Measurements from ENCODE around the gene LAMP1. TPM values are rescaled to one million over a fixed set of nuclear protein-coding genes. Genes with fewer than 3 reads are reported as not detected.

The LAMP1 gene
- total RNA-seq, 4 donors from 2014 or later: 85.6 to 144 (median 93.4) TPM

GRCh38 chr13:113274721-113275120, 22.3 kb upstream of the LAMP1 start:
- H3K4me3 ChIP-seq: no peak overlapping the region
- no peaks in the 10 kb centered on the region for H3K36me3 ChIP-seq
- no peaks in the 10 kb centered on the region for H3K27me3 ChIP-seq
- intact Hi-C loops (cut with DNase I; ENCODE audit: low total_unique reads): no loop called here
- H3K9me3 ChIP-seq: no peaks in the 10 kb centered on the region
- no peak overlapping the region for H3K27ac ChIP-seq
- no peak for TF ChIP-seq POLR2A (IDR thresholded peaks at IDR 0.05)
- no peak for TF ChIP-seq CTCF (IDR thresholded peaks at IDR 0.05)
- no peaks in the 10 kb centered on the region for H3K4me1 ChIP-seq
- DNase-seq: no peak

- no peak overlapping the region for H3K4me3 ChIP-seq
- no peaks in the 10 kb centered on the region for H3K36me3 ChIP-seq
- H3K27ac ChIP-seq: no peak overlapping the region
- TF ChIP-seq CTCF (IDR thresholded peaks at IDR 0.05): peak; percentile 34 to 49 (median 42)
- no peak for TF ChIP-seq POLR2A (IDR thresholded peaks at IDR 0.05)
- no peaks in the 10 kb centered on the region for H3K4me1 ChIP-seq
- H3K27me3 ChIP-seq: no peaks in the 10 kb centered on the region
- intact Hi-C loops (cut with DNase I; ENCODE audit: low total_unique reads): no loop called here
- H3K9me3 ChIP-seq: no peaks in the 10 kb centered on the region
- DNase-seq: peak in 1 of 2 donors; percentile 25
Measured at GRCh38 chr13:113275387-113275786, 21.7 kb upstream of the LAMP1 start.

GRCh38 chr13:113280126-113280525, 16.9 kb upstream of the LAMP1 start:
- Histone ChIP-seq H3K9me3 (no peaks in the 10 kb centered on the region), H3K36me3 (no peaks in the 10 kb centered on the region), H3K4me1 (no peaks in the 10 kb centered on the region), H3K4me3 (no peak overlapping the region), H3K27me3 (no peaks in the 10 kb centered on the region), H3K27ac (no peak overlapping the region)
- DNase-seq: no peak
- no peak for TF ChIP-seq CTCF (IDR thresholded peaks at IDR 0.05)
- TF ChIP-seq POLR2A (IDR thresholded peaks at IDR 0.05): no peak
- intact Hi-C loops (cut with DNase I; ENCODE audit: low total_unique reads): no loop called here

- no peak overlapping the region for H3K27ac ChIP-seq
- H3K36me3 ChIP-seq: no peaks in the 10 kb centered on the region
- no peak overlapping the region for H3K4me3 ChIP-seq
- no peaks in the 10 kb centered on the region for H3K4me1 ChIP-seq
- no peaks in the 10 kb centered on the region for H3K9me3 ChIP-seq
- TF ChIP-seq POLR2A (IDR thresholded peaks at IDR 0.05) (no peak), CTCF (IDR thresholded peaks at IDR 0.05) (no peak)
- intact Hi-C loops (cut with DNase I; ENCODE audit: low total_unique reads): no loop called here
- no peak for DNase-seq
- no peaks in the 10 kb centered on the region for H3K27me3 ChIP-seq
Measured at GRCh38 chr13:113283904-113284303, 13.1 kb upstream of the LAMP1 start.

GRCh38 chr13:113288880-113289279, 8.2 kb upstream of the LAMP1 start:
- Histone ChIP-seq H3K36me3 (no peaks in the 10 kb centered on the region), H3K27ac (no peak overlapping the region), H3K4me1 (no peaks in the 10 kb centered on the region), H3K27me3 (no peaks in the 10 kb centered on the region), H3K9me3 (no peaks in the 10 kb centered on the region), H3K4me3 (no peak overlapping the region)
- intact Hi-C loops (cut with DNase I; ENCODE audit: low total_unique reads): no loop called here
- no peak for DNase-seq
- TF ChIP-seq CTCF (IDR thresholded peaks at IDR 0.05) (no peak), POLR2A (IDR thresholded peaks at IDR 0.05) (no peak)
